ENCODE data around the gene TMEM120B.
"Not testable (repeated sequence)": the region's sequence is repeated elsewhere in the genome, so short reads cannot be mapped to it uniquely, and the experiment has no call there.

- TF ChIP-seq CTCF (IDR thresholded peaks at IDR 0.05); ZFX (IDR thresholded peaks at IDR 0.05; ENCODE audit: borderline replicate concordance): not testable (repeated sequence)
Measured at GRCh38 chr12:121679661-121680197, 32.8 kb upstream of the TMEM120B start.

Data from 22Rv1 (cell line).